GM10248 (cell line): ENCODE measurements around the gene SLC16A12.

Experiments used
- CTCF ChIA-PET: fragments of 300-600 bp; sonication (Branson Sonifier 250); formaldehyde crosslinking; extraction: SDS; loops from one replicate; lab custom pipeline; 2021; ENCODE audit warnings: antibody characterized with exemption; lab: Yijun Ruan, JAX
- POLR2A ChIA-PET: fragments of 350-650 bp; sonication (Branson Sonifier 250); formaldehyde crosslinking; extraction: SDS; loops from one replicate; lab custom pipeline; 2020; ENCODE audit warnings: antibody characterized with exemption; lab: Yijun Ruan, JAX
- DNase-seq: peaks from one replicate; pipeline ENCODE4 v3.0.0; 2012; ENCODE audit errors: extremely low spot score
- CTCF ChIP-seq: IDR thresholded peaks from 2 replicates; pipeline ENCODE4 v1.5.1; 2012; ENCODE audit warnings: mild to moderate bottlenecking, low read depth; ENCODE audit errors: extremely low read depth, missing control alignments, control extremely low read depth

SLC16A12 gene

GRCh38 chr10:89518876-89519842 is 16.2 kb downstream of the SLC16A12 start:
- no peak for DNase-seq
- ChIA-PET POLR2A (no interaction called here), CTCF (no interaction called here)
- TF ChIP-seq CTCF = no peak

- CTCF ChIA-PET = no interaction called here
- no peak for DNase-seq
These were observed 17.3 kb downstream of the SLC16A12 start for GRCh38 chr10:89518108-89518507.

GRCh38 chr10:89516149-89516832 is 19.1 kb downstream of the SLC16A12 start:
- ChIA-PET CTCF (no interaction called here), POLR2A (no interaction called here)
- no peak for TF ChIP-seq CTCF
- no peak for DNase-seq

More at GRCh38 chr10:89518108-89518507, 17.3 kb downstream of the SLC16A12 start:
- POLR2A ChIA-PET = no interaction called here
- TF ChIP-seq CTCF = no peak

- no peak for TF ChIP-seq CTCF
- no peak for DNase-seq
- ChIA-PET CTCF (no interaction called here), POLR2A (no interaction called here)
These were observed 20.2 kb downstream of the SLC16A12 start for GRCh38 chr10:89515031-89515841.

GRCh38 chr10:89513206-89513605 is 22.2 kb downstream of the SLC16A12 start:
- CTCF ChIA-PET = no interaction called here

More at GRCh38 chr10:89513206-89513605, 22.2 kb downstream of the SLC16A12 start:
- no peak for DNase-seq
- TF ChIP-seq CTCF = no peak
- POLR2A ChIA-PET = no interaction called here
